CD4-positive, alpha-beta T cell treated with Interferon gamma for 1 hour (primary cell): ENCODE measurements around the gene TGFBR1.
"Not testable (repeated sequence)": the region's sequence is repeated elsewhere in the genome, so short reads cannot be mapped to it uniquely, and the experiment has no call there.

Experiments used
- DNase-seq: peaks from one replicate; pipeline ENCODE4 v3.0.0-alpha.2; 2020

The TGFBR1 gene

DNA sequence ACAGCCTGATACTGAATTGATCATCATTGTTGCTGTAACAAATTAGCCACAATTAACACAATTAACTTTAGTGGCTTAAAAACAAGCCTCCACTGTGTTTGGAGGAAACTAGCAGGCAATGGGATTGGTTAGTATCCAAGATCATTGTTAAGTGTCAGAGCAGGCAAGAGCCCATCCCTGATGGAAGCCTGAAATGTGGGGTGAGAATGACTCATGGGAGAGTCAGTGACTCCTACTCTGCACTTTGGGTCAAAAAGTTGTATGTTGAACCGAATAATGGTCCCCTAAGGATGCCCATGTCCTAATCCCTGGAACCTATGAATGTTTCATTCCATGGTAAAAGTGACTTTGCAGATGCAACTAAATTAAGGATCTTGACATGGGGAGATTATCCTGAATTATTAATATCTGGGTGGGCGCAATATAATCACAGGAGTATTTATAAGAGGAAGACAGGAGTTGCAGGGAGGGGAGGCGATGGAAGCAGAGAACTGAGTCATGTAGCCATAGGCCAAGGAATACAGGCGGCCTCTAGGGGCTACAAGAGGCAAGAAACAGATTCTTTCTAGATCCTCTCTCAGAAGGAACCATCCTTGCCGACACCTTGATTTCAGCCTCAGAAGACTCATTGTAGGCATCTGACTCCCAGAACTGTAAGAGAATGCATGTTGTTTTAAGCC is 88.0 kb downstream of the TGFBR1 start:
- DNase-seq, result no peak

DNA sequence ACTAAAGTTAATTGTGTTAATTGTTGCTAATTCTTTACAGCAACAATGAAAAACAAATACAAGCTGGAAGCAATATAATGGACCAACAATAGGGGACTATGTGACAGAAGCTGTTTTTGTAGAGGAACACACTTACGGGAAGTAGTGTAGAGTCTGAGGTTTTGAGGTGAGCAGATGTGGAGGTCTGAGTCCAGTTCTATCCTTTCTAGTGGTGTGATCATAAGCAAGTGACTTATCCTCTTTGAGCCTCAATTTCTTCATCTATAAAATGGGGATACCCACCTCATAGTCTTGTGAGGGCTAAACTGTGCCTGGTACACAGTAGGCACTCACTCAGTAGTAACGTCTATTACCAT is 88.5 kb downstream of the TGFBR1 start:
- DNase-seq, result no peak

DNA sequence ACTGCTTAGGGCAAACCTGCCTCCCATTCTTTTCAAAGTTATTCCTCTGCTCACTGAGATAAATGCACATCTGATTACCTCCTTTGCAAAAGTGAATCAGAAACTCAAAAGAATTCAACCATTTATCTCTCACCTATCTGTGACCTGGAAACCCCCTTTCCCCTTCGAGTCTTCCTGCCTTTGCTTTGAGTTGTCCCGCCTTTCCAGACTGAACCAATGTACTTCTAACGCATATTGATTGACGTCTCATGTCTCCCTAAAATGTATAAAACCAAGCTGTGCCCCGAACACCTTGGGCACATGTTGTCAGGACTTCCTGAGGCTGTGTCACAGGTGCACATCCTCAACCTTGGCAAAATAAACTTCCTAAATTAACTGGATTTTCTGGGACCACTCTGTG is 91.6 kb downstream of the TGFBR1 start:
- DNase-seq, result not testable (repeated sequence)

DNA sequence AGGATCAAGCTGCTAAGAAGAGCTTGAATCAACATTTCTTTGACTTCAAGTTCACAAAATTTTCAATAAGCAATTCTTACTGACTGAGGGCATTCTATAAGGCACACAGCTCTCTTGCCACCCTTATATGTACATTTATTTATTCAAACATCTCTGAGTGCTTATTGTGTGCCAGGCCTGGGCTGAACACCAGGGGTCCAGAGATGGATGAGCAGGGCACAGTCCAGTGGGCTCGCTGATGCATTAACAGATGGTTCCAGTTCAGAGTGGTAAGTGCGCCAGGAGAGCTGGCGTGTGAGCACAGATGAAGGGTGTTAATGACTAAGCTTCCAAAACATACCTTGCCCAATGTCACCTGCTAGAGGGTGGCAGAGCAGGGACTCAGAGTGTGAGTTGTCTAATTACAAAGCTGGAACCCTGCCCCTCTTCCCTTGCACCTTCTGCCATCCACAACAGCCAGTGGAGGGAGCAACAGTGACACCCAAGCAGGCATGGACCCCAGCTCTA is 92.3 kb downstream of the TGFBR1 start:
- DNase-seq, result no peak

DNA sequence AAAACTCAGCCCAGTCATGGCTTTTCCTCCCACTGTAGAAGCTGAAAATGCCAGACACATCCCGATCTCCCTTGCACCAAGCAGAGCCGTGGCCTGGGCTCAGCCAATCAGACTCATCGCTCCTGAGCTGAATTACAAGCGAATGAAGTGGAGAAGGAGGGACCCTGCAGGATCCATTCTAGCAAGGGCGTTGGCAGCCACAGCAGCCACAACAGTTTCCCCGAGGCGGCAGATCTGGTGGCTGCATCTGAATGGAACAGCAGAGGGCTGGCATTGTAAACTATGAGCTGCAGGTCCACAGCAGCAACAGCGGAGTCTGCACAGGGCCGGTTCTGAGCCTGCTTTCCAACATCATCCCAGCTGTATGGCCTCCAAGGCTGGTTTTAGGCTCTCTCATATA is 93.1 kb downstream of the TGFBR1 start:
- no peak for DNase-seq

DNA sequence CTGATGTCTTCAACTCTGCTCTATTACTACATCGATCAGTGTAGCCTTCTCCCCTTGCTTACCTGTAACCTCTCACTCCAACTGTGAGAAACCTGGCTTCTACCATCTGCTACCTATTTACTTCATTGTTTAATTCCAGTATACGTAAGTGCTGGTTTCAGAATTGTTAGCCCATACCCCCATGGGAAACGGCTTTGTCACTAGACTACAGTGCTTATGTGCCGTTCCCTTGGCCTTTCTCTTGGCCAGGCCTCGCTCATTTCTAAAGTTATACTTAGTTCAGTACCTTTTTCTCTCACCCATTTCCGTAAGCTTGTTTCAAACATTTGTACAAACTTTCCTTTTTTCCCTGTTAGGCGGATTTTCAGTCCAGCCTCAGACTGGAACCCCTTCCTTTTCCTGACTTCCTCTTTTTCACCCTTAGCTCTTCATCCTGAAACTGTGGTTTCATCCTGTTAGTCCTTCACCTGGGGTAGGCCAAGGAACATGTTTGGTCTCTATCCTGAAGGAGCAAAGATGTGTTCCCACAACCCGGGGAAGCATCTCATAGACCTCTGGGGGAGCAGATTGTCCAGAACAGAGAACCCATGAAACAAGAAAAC is 95.1 kb downstream of the TGFBR1 start:
- DNase-seq, result no peak

DNA sequence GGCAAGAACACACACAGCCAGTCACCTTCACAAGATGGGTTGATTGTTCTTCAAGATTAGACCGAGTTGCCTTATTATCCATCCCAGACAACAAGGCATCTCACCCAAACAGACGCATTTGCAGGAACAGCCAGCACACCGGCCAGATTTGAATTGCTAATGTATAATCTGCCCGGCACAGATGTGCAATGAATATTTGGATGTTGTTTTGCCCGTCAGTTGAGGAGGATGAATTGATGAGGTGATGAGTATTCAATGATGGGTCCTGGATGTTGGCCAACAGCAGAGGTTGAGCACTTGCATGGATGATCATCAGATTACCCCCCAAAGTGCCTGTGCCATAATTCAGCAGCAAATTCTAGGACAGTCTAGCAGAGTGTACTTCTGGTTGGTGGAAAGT is 96.7 kb downstream of the TGFBR1 start:
- no peak for DNase-seq
